ENCODE data around the gene RCBTB2. TPM values are rescaled to one million over a fixed set of nuclear protein-coding genes. Genes with fewer than 3 reads are reported as not detected.

The RCBTB2 gene
- total RNA-seq, result 11.3 and 14.4 TPM in 2 replicates

GRCh38 chr13:48532506-48533499 lies at the start of gene RCBTB2:
TSS of gene RCBTB2 (minus strand) at chr13:48533080. CDS start at chr13:48521939, 11,141 bp downstream.

Other genes starting within 250 kb of the RCBTB2 start
- gene RB1, start 229.3 kb downstream of the RCBTB2 start, total RNA-seq, result 34.6 and 37.3 TPM in 2 replicates
- 28.9 and 29.7 TPM in 2 replicates for gene LPAR6, start 120.0 kb downstream of the RCBTB2 start, total RNA-seq
- 0.10 and 0.33 TPM in 2 replicates for gene CYSLTR2, start 120.8 kb upstream of the RCBTB2 start, total RNA-seq